Esophagus mucosa (tissue), 1 donor: ENCODE measurements around the gene GHRHR. TPM values are rescaled to one million over a fixed set of nuclear protein-coding genes. Genes with fewer than 3 reads are reported as not detected.

Source experiments
- ATAC-seq: fragments of 200-7000 bp; cut with Tn5 transposase; one replicate; pipeline ENCODE4 v1.9.1; 2020
- total RNA-seq: library from RNA; stranded (reverse); gene quantifications from one replicate; pipeline ENCODE4 v1.2.4, GENCODE V29; 2023
- donor health status: DM: yes; HTN: yes; CAD: no.

GHRHR gene
- total RNA-seq, 1 donor from 2014 or later: not detected

DNA sequence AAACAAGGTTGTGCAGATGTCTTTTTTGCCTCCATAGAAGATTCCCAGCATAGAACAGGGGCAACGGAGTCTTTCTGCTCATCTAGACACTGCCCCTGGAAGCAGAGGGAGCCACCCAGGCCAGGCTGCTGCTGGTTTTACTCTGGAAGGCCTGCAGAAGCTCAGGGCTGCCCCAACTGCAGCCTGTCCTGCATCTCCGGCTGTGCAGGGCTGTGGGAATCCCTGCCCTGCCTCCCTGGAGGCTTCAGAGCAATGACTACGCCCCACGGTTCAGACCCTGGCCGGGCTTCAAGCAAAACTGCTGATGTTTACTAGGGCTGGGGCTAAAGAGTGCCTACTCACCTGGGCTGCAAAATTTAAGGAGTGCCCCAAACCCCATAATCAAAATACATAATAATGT is 43.9 kb downstream of the GHRHR start:
- no peak for ATAC-seq

DNA sequence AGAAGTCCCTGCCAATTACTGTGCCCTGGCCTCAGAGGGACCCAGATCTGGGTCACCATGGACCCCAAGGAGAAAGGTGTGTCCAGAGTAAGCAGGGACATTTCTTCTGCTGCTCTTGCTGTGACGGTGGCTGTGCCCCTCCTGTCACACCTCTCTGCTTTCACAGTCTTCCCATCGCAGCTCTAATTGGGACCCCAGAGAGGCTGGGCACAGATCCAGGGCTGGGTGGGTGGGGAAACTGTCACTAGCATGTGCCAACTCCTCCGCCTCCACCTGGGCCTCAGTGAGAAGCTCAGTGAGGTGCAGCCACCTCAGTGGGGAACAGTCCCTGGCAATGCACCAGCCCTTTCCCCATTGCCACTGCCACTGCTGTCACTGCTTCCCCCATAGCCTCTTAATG is 51.1 kb downstream of the GHRHR start:
- no peak for ATAC-seq

DNA sequence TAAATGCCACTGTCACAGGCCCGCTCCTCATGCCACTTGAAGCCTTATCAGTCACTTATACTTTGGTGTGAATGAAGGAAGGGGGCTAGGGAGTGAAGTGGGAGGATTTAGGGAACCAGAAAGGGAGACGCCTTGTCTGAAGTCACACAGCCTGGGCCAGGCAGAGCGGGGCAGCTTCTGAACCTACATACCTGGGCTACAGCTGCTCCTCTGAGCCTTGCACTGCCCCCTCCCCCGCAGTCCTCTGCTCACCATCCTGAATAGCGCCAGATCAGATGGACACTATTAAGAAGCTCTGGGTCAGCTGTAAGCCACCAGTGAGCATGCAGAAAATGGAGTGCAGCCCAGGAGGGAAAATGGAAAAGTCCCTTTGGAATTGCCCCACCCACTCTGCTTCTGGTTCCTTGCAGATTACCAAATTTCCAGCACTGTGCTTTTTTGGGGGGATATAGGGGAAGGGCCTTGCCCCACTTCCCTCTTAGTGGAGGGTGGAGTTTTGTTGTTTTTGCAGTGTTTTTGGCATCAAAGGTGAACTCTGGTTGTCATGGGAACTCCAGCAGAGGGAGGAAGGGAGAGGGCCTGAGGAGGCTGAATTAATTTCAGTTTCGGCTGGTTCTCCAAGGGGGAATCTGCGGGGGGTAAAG is 53.4 kb downstream of the GHRHR start:
- ATAC-seq: no peak

DNA sequence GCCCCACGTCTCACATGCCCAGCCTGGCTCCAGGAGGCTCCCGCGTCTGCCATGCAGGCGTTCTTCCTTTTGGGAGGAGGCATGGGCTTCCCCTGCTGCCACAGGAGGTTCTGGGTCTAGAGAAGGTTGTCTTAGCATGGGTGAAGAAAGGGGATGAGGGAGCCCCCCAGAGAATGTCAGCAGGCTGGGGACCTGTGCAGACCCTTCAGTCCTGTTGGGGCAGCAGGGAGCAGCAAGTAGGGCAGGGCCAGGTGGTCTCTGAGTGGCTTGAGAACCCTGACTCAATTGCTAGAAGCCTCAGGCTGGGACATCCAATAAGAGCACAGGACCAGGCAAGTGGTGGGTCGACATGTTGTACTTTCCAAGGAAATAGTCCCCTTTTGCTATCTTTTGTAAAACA is 54.0 kb downstream of the GHRHR start:
- no peak for ATAC-seq

DNA sequence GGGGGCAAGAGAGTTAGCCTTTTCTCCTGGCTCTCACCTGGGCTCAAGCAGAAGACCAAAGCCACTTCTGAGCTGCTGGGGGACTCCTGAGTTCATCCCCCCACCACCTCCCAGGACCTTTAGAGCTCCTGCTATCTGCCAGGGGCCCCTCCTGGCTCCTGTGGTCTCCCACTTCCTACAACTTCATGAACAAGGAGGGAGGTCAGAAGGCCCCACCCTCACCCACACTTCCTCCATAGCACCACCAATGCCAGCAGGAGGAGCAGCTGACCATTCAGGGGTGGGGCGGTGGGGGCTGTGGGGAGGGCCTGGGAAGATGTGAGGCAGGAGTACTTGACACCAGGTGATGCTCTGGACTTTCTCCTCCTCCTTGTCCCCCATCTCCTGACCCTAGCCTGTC is 55.8 kb downstream of the GHRHR start:
- no peak for ATAC-seq

DNA sequence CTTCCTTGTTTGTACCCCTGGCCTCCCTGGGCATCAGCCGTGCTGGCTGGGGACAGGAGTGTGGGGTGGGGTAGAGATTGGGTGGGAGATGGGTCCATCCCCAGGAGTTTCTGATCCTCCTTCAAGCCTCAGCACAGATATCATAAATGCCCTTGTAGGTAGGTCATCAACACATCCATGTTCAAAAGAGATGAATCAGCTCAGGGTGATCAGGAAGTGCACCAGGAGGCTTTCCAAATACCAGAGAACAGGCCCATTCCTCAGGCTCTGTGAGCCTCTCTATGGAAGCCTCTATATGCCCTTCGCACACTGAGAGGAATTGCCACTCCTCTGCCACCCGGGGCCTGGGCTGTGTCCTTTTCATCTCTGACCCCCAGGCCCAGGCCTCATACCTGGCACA is 56.4 kb downstream of the GHRHR start:
- ATAC-seq: no peak

DNA sequence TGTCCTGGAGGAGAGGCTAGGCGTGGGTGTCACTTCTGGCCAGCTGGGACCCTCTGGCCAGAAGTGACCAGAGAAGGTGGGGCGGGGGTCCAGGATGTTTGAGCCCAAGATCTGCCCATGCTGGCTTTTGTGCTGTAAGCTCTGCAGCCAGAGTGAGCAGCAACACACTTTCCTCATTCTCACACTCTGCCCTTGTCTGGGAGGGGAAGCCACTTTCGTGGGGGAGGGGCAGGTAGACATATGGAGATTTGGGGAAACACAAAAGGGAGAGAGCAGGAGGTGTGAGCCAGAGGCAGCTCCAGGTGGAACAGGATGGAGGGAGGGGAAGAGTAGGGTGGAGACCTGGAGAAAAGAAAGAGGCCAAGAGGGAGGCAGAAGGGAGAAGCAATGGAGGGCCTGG is 56.9 kb downstream of the GHRHR start:
- no peak for ATAC-seq

DNA sequence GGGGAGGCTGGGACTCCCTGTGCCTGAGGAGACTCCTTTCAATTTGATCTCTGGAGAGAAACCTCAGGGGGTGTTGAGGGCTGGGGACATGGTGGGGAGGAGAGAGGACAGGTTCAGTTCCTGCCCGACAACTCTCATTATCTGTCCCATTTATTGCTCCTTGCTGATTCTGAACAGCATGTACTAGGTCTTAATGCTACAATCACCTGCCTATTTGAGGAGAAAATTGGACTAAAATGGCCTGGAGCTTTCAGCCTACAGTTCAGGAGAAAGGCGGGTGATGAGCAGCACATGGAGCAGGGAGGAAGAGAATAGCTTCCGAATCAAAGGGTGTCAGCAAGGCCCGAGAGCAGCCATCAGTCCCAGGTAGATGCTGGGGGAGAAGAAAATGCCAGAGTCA is 58.4 kb downstream of the GHRHR start:
- no peak for ATAC-seq

DNA sequence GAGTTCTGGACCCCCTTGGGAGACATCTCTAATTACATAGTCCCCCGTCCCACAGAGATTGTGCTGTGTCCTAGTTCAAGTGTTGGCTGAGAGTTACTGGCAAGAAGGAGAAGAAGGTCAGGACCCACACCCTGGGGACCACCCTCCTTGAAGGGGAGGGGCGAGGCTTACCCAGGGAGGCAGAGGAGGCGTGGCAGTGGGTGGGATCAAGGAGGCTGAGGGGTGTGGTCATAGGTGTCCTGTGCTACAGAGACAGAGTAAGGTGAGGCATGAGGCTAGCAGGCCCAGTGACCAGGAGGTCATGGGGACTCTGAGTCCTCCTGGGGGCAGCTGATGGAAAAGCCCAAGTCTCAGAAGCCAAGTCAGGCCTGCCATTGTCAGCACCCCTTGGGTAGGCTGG is 59.0 kb downstream of the GHRHR start:
- ATAC-seq: no peak

DNA sequence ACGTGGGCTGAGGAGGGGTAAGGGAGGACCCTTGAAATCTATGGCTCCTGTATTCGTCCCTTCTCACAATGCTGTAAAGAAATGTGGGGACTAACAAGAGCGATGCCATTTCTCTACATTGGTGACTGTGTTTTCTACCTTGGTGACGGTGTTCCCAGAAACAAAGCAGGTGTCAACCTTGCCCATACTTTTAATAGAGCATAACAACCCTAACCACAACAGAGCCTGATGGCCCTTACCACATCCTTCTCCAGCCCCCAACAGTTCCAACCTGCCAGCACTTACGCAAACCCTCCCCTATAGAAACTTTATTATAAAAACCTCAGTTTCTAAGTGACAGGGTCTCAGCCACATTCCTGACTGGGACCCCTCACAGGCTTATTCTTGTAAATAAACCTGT is 60.1 kb downstream of the GHRHR start:
- no peak for ATAC-seq

DNA sequence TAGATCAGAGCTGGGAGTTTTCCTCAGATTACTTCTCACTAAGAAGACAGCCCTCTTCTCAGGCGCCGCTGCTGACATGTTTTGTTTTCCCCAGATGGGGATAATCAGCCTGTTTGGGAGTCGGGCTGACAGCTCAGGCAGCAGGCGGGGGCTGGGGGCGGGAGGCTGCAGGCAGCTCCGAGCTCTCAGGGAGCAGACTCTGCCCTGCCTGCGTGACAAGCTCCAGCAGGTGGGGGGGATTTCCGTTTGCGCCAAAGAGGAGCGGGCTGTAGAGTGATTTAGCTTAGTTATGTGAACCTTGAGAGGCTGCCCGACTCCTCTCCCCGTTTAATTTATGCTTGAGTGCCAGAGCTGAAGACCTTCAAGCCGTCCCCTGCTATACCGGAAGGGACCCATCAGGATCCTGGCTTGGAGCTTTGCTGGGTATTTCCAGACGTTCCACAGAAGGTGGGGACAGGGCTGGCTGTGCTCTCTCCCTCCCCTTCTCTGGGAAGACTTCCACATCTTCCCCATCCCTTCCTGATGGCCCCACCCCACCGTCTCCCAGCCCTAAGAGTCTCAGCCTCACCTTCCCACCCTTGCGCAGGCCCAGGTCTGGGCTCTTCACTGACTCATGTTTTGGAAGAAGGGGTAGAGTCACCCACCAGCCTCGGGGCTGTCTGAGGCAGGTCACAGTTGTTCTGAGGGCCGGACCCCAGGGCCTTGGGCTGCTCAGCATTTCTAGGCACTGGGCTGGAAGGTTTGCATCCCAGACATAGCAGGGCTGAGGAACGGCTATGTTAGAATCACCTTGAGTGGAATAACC is 63.6 kb downstream of the GHRHR start:
- no peak for ATAC-seq

DNA sequence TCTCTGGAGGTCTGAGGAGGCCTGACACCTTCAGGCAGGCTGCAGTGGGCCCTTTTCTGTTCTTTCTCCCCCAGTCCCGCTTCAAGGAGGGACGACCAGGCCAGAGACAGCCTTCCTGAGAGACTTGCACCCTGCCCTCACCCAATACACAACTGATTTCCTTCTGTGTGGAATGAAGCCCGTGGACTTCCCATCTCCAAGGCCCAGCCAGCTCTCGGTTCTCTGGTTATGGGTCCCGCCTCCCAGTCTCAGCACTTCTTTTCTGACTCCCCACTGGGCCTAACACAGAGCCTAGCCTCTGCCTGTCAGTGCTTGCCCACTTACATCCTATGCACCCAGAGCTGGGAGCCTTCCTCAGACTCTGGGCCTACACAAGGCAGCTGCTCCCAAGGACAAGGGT is 64.3 kb downstream of the GHRHR start:
- ATAC-seq: no peak

DNA sequence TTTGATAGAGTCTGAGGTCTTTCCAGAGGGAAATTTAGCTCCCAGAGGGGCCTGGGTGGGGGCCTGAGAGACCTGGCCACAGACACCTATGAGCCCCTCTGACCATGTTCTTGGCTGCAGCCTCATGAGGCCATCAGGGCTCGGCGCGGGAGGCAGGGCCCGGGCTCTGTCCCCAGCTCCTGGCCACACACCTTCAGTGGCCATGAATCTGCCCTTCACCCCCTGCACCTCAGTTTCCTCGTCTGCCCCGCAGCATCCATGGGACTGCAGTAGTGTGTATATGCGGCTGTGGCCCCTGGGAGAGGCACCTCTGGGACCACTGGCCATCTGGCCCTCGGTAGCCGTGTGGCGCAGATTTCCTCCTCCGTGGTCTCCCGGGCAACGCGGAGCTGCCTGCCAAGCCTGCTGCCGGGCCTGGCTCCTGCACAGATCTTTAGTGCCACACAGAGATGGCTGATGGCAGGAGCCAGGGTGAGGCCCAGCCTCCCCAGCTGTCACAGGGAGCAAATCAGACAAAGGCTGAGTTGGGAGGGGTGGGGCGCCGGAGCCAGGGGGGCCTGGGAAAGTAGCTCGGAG is 64.8 kb downstream of the GHRHR start:
- no peak for ATAC-seq

Other genes with a start within 250 kb of the GHRHR start
- 1.5 TPM for gene INMT, start 211.8 kb upstream of the GHRHR start, total RNA-seq
- 2.4 TPM for gene MINDY4, start 192.5 kb upstream of the GHRHR start, total RNA-seq
- 42.3 TPM for gene AQP1, start 52.1 kb upstream of the GHRHR start, total RNA-seq
- 0.12 TPM for gene ADCYAP1R1, start 88.4 kb downstream of the GHRHR start, total RNA-seq